GM23338 (cell line): ENCODE measurements around the gene OR8D2. TPM values are rescaled to one million over a fixed set of nuclear protein-coding genes. Genes with fewer than 3 reads are reported as not detected.

ENCODE experiments used
- ATAC-seq: fragments of 200-7000 bp; cut with Tn5 transposase; 3 replicates; pipeline ENCODE4 v1.9.1; 2020
- DNase-seq: peaks from one replicate; pipeline ENCODE4 v3.0.0-alpha.2; 2015; ENCODE audit warnings: low spot score
- H2AFZ ChIP-seq: fragments of 200-600 bp; sonication (generic); 2 replicates; pipeline ENCODE4 v1.8.0; 2016; ENCODE audit warnings: antibody characterized with exemption, mild to moderate bottlenecking, moderate library complexity
- H3F3A ChIP-seq: fragments of 200-600 bp; sonication (generic); replicated peaks from 2 replicates; pipeline ENCODE4 v1.8.0; 2017; ENCODE audit warnings: antibody characterized with exemption, mixed run types, low read depth
- H3K27ac ChIP-seq: fragments of 200-600 bp; sonication (generic); 2 replicates; pipeline ENCODE4 v1.6.1; 2016; ENCODE audit warnings: low read depth
- H3K27me3 ChIP-seq: fragments of 200-600 bp; sonication (generic); 2 replicates; pipeline ENCODE4 v1.8.0; 2016; ENCODE audit warnings: mild to moderate bottlenecking, mixed run types, moderate library complexity; ENCODE audit not compliant: insufficient read depth
- H3K36me3 ChIP-seq: fragments of 200-600 bp; sonication (generic); 2 replicates; pipeline ENCODE4 v1.8.0; 2016; ENCODE audit warnings: mild to moderate bottlenecking; ENCODE audit not compliant: insufficient read depth
- H3K4me1 ChIP-seq: fragments of 200-600 bp; sonication (generic); 2 replicates; pipeline ENCODE4 v1.8.0; 2016; ENCODE audit warnings: mild to moderate bottlenecking, moderate library complexity; ENCODE audit not compliant: insufficient read depth
- H3K4me2 ChIP-seq: fragments of 200-600 bp; sonication (generic); 2 replicates; pipeline ENCODE4 v1.7.1; 2017; ENCODE audit warnings: mixed run types
- H3K4me3 ChIP-seq: fragments of 200-600 bp; sonication (generic); 2 replicates; pipeline ENCODE4 v1.6.1; 2016; ENCODE audit warnings: mixed run types
- H3K79me2 ChIP-seq: fragments of 200-600 bp; sonication (generic); replicated peaks from 2 replicates; pipeline ENCODE4 v1.8.0; 2017; ENCODE audit warnings: mild to moderate bottlenecking; ENCODE audit not compliant: insufficient read depth
- H3K9me2 ChIP-seq: fragments of 200-600 bp; sonication (generic); 2 replicates; pipeline ENCODE4 v1.8.0; 2017; ENCODE audit not compliant: insufficient read depth
- H4K20me1 ChIP-seq: fragments of 200-600 bp; sonication (generic); replicated peaks from 2 replicates; pipeline ENCODE4 v1.8.0; 2017; ENCODE audit warnings: mild to moderate bottlenecking; ENCODE audit not compliant: insufficient read depth
- H3K27ac Mint-ChIP-seq: 2 replicates; pipeline ENCODE4 v1.8.0; 2020; ENCODE audit warnings: inconsistent platforms, mild to moderate bottlenecking, moderate library complexity, mixed read lengths
- H3K27me3 Mint-ChIP-seq: 3 replicates; pipeline ENCODE4 v1.8.0; 2022; ENCODE audit warnings: low read depth, mild to moderate bottlenecking, moderate library complexity, mixed read lengths, inconsistent platforms; ENCODE audit not compliant: insufficient read depth, poor library complexity
- H3K36me3 Mint-ChIP-seq: 3 replicates; pipeline ENCODE4 v1.8.0; 2021; ENCODE audit warnings: low read depth, mild to moderate bottlenecking, inconsistent platforms, moderate library complexity, mixed read lengths
- H3K4me1 Mint-ChIP-seq: 3 replicates; pipeline ENCODE4 v1.8.0; 2020; ENCODE audit warnings: mild to moderate bottlenecking, inconsistent platforms, mixed read lengths
- H3K4me3 Mint-ChIP-seq: 3 replicates; pipeline ENCODE4 v1.8.0; 2021; ENCODE audit warnings: moderate library complexity, mild to moderate bottlenecking, inconsistent platforms, mixed read lengths
- H3K9me3 Mint-ChIP-seq: 3 replicates; pipeline ENCODE4 v1.8.0; 2020; ENCODE audit warnings: moderate library complexity, mild to moderate bottlenecking, inconsistent platforms, mixed read lengths
- EZH2phosphoT487 ChIP-seq: fragments of 200-600 bp; sonication (generic); IDR thresholded peaks from one replicate; pipeline ENCODE4 v1.8.1; 2018; ENCODE audit warnings: antibody characterized with exemption; ENCODE audit not compliant: unreplicated experiment
- JUNB ChIP-seq: IDR thresholded peaks from one replicate; pipeline ENCODE4 v1.6.1; 2016; ENCODE audit warnings: antibody characterized with exemption; ENCODE audit not compliant: unreplicated experiment
- NANOG ChIP-seq: IDR thresholded peaks from 2 replicates; pipeline ENCODE4 v1.6.1; 2016; ENCODE audit warnings: antibody characterized with exemption, borderline replicate concordance
- POLR2AphosphoS5 ChIP-seq: IDR thresholded peaks from 2 replicates; pipeline ENCODE4 v1.6.1; 2016; ENCODE audit warnings: antibody characterized with exemption, low read depth
- STAT1 ChIP-seq: IDR thresholded peaks from one replicate; pipeline ENCODE4 v1.6.1; 2016; ENCODE audit warnings: antibody characterized with exemption; ENCODE audit not compliant: unreplicated experiment
- ZNF114 ChIP-seq: fragments of 250-450 bp; sonication (Bioruptor Pico); IDR thresholded peaks from 2 replicates; pipeline ENCODE4 v1.5.0; 2020; ENCODE audit warnings: mild to moderate bottlenecking, moderate library complexity
- ZNF331 ChIP-seq: fragments of 250-450 bp; sonication (Bioruptor Pico); IDR thresholded peaks from 2 replicates; pipeline ENCODE4 v1.5.0; 2020; ENCODE audit warnings: low read depth, mild to moderate bottlenecking, moderate library complexity
- polyA plus RNA-seq: library from polyadenylated mRNA; unstranded; fragments of >200 nt; fragmentation: Nextera tagmentation; extraction: Ambion mirVana; gene quantifications from 2 replicates; pipeline ENCODE4 v1.2.1, GENCODE V29; 2016
- total RNA-seq: library from RNA; depleted of rRNA; stranded (reverse); fragments of >200 nt; shearing (Covaris generic); gene quantifications from 2 replicates; pipeline ENCODE4 v1.2.3, GENCODE V29; 2014
- TF ChIP-seq, protein P1 (sequence below), 2 experiments: fragments of 200-600 bp in 1 of 2; sonication (generic) in 1 of 2; conservative IDR thresholded peaks; 2 replicates each; pipeline versions ENCODE4 v1.5.1 to v1.6.1; 2016 to 2017; ENCODE audit warnings: antibody characterized with exemption in 2 of 2, low read depth in 2 of 2, mild to moderate bottlenecking in 2 of 2, moderate library complexity in 1 of 2
- TF ChIP-seq, protein P2 (sequence below): IDR thresholded peaks from 2 replicates; pipeline ENCODE4 v1.6.1; 2016; ENCODE audit warnings: antibody characterized with exemption
- TF ChIP-seq, protein P3 (sequence below): fragments of 250-450 bp; sonication (Bioruptor Pico); IDR thresholded peaks from 2 replicates; pipeline ENCODE4 v1.5.0; 2020; ENCODE audit warnings: mild to moderate bottlenecking, moderate library complexity
- TF ChIP-seq, protein P4 (sequence below): IDR thresholded peaks from one replicate; pipeline ENCODE4 v1.6.1; 2018; ENCODE audit warnings: antibody characterized with exemption; ENCODE audit not compliant: unreplicated experiment

The OR8D2 gene
- total and polyA plus RNA-seq, 2 experiments from 2014 or later, result not detected

DNA sequence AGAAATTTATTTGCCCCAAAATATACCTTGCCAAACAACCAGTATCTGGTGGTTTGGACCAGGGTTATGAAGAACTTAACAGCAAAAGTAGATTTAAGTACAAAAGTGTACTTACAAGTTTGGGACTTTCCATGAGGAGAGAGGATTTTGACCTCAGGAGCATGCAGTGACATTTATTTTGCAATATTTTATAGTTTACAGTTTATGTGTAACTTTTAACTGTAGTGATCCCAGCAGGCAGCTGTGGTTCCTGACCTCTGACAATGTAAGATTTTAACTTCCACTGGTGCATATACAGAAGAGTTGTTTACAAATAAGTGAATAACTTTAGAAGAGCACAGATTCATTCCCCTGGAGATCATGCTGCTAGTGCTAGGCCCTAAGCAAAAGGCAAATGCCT lies 12.9 kb downstream of the OR8D2 start (continued):
- TF ChIP-seq, protein P1, sequence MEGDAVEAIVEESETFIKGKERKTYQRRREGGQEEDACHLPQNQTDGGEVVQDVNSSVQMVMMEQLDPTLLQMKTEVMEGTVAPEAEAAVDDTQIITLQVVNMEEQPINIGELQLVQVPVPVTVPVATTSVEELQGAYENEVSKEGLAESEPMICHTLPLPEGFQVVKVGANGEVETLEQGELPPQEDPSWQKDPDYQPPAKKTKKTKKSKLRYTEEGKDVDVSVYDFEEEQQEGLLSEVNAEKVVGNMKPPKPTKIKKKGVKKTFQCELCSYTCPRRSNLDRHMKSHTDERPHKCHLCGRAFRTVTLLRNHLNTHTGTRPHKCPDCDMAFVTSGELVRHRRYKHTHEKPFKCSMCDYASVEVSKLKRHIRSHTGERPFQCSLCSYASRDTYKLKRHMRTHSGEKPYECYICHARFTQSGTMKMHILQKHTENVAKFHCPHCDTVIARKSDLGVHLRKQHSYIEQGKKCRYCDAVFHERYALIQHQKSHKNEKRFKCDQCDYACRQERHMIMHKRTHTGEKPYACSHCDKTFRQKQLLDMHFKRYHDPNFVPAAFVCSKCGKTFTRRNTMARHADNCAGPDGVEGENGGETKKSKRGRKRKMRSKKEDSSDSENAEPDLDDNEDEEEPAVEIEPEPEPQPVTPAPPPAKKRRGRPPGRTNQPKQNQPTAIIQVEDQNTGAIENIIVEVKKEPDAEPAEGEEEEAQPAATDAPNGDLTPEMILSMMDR (conservative IDR thresholded peaks at IDR 0.05; ENCODE audit: low read depth in 2 of 2), result no peak
- TF ChIP-seq, protein P2, sequence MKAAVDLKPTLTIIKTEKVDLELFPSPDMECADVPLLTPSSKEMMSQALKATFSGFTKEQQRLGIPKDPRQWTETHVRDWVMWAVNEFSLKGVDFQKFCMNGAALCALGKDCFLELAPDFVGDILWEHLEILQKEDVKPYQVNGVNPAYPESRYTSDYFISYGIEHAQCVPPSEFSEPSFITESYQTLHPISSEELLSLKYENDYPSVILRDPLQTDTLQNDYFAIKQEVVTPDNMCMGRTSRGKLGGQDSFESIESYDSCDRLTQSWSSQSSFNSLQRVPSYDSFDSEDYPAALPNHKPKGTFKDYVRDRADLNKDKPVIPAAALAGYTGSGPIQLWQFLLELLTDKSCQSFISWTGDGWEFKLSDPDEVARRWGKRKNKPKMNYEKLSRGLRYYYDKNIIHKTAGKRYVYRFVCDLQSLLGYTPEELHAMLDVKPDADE, result no peak

DNA sequence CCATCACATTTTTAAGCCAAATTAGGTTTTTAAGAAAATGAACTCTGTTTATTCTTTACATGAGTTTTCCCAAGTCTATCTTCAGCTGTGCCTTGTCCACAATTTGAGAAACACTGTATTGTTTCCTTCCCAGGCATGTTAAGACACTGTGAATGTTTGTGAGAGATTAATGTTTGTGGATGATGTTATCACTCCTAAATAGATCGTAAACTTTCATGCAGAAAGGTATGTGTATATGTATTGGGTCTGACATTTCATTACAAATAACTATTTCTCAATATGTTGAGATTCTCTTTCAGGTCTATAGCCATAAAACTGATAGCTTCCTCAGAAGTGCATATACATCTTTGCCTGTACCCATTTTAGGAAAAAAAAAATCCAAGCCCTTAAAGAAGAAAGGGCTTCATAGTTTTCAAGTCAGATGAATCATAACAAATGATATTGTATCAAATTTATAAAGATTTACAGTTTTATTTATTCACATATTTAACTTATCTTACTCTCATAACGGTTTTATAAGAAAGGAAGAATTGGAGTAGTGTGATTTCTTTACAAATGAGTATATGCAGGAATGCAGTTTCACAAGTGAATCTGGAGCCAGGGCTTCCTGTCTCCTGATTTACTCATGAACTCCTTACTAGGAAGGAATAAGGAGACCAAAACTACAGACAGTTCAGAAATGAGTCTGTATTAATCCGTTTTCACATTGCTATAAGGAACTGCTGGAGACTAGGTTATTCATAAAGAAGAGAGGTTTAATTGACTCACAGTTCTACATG lies 17.5 kb downstream of the OR8D2 start:
- H3K79me2 ChIP-seq, result no peaks in the 10 kb centered on the region
- Mint-ChIP-seq H3K4me1 (peaks cover 20% of the 10 kb centered on the region), H3K4me3 (no peak overlapping the region), H3K27ac (peak overlapping the region; percentile 14), H3K27me3 (no peaks in the 10 kb centered on the region), H3K9me3 (no peaks in the 10 kb centered on the region), H3K36me3 (no peaks in the 10 kb centered on the region)
- H3F3A ChIP-seq, result no peaks in the 10 kb centered on the region
- H3K27ac ChIP-seq, result no peak overlapping the region
- 0 out of 2 replicates have a peak overlapping the region, but pooled peaks have one; percentile 8 for H3K4me3 ChIP-seq
- no peaks in the 10 kb centered on the region for H3K27me3 ChIP-seq
- H3K36me3 ChIP-seq, result no peaks in the 10 kb centered on the region
- H3K9me2 ChIP-seq, result no peaks in the 10 kb centered on the region
- H4K20me1 ChIP-seq, result no peaks in the 10 kb centered on the region
- peak; percentile 41; the same call in 2 of the 3 replicates for ATAC-seq
- DNase-seq, result peak; percentile 47
- H3K4me1 ChIP-seq, result peaks cover 27% of the 10 kb centered on the region
- peak overlapping the region; percentile 67 for H3K4me2 ChIP-seq
- no peak overlapping the region for H2AFZ ChIP-seq
- TF ChIP-seq JUNB (no peak), POLR2AphosphoS5 (no peak), EZH2phosphoT487 (no peak), ZNF331 (CRISPR knock-in tag) (no peak), NANOG (no peak), ZNF114 (CRISPR knock-in tag) (no peak), STAT1 (no peak)
- TF ChIP-seq, protein P3, sequence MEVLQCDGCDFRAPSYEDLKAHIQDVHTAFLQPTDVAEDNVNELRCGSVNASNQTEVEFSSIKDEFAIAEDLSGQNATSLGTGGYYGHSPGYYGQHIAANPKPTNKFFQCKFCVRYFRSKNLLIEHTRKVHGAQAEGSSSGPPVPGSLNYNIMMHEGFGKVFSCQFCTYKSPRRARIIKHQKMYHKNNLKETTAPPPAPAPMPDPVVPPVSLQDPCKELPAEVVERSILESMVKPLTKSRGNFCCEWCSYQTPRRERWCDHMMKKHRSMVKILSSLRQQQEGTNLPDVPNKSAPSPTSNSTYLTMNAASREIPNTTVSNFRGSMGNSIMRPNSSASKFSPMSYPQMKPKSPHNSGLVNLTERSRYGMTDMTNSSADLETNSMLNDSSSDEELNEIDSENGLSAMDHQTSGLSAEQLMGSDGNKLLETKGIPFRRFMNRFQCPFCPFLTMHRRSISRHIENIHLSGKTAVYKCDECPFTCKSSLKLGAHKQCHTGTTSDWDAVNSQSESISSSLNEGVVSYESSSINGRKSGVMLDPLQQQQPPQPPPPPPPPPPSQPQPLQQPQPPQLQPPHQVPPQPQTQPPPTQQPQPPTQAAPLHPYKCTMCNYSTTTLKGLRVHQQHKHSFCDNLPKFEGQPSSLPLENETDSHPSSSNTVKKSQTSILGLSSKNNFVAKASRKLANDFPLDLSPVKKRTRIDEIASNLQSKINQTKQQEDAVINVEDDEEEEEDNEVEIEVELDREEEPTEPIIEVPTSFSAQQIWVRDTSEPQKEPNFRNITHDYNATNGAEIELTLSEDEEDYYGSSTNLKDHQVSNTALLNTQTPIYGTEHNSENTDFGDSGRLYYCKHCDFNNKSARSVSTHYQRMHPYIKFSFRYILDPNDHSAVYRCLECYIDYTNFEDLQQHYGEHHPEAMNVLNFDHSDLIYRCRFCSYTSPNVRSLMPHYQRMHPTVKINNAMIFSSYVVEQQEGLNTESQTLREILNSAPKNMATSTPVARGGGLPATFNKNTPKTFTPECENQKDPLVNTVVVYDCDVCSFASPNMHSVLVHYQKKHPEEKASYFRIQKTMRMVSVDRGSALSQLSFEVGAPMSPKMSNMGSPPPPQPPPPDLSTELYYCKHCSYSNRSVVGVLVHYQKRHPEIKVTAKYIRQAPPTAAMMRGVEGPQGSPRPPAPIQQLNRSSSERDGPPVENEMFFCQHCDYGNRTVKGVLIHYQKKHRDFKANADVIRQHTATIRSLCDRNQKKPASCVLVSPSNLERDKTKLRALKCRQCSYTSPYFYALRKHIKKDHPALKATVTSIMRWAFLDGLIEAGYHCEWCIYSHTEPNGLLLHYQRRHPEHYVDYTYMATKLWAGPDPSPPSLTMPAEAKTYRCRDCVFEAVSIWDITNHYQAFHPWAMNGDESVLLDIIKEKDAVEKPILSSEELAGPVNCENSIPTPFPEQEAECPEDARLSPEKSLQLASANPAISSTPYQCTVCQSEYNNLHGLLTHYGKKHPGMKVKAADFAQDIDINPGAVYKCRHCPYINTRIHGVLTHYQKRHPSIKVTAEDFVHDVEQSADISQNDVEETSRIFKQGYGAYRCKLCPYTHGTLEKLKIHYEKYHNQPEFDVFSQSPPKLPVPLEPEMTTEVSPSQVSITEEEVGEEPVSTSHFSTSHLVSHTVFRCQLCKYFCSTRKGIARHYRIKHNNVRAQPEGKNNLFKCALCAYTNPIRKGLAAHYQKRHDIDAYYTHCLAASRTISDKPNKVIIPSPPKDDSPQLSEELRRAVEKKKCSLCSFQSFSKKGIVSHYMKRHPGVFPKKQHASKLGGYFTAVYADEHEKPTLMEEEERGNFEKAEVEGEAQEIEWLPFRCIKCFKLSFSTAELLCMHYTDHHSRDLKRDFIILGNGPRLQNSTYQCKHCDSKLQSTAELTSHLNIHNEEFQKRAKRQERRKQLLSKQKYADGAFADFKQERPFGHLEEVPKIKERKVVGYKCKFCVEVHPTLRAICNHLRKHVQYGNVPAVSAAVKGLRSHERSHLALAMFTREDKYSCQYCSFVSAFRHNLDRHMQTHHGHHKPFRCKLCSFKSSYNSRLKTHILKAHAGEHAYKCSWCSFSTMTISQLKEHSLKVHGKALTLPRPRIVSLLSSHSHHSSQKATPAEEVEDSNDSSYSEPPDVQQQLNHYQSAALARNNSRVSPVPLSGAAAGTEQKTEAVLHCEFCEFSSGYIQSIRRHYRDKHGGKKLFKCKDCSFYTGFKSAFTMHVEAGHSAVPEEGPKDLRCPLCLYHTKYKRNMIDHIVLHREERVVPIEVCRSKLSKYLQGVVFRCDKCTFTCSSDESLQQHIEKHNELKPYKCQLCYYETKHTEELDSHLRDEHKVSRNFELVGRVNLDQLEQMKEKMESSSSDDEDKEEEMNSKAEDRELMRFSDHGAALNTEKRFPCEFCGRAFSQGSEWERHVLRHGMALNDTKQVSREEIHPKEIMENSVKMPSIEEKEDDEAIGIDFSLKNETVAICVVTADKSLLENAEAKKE (CRISPR knock-in tag), result no peak
- TF ChIP-seq, protein P4, sequence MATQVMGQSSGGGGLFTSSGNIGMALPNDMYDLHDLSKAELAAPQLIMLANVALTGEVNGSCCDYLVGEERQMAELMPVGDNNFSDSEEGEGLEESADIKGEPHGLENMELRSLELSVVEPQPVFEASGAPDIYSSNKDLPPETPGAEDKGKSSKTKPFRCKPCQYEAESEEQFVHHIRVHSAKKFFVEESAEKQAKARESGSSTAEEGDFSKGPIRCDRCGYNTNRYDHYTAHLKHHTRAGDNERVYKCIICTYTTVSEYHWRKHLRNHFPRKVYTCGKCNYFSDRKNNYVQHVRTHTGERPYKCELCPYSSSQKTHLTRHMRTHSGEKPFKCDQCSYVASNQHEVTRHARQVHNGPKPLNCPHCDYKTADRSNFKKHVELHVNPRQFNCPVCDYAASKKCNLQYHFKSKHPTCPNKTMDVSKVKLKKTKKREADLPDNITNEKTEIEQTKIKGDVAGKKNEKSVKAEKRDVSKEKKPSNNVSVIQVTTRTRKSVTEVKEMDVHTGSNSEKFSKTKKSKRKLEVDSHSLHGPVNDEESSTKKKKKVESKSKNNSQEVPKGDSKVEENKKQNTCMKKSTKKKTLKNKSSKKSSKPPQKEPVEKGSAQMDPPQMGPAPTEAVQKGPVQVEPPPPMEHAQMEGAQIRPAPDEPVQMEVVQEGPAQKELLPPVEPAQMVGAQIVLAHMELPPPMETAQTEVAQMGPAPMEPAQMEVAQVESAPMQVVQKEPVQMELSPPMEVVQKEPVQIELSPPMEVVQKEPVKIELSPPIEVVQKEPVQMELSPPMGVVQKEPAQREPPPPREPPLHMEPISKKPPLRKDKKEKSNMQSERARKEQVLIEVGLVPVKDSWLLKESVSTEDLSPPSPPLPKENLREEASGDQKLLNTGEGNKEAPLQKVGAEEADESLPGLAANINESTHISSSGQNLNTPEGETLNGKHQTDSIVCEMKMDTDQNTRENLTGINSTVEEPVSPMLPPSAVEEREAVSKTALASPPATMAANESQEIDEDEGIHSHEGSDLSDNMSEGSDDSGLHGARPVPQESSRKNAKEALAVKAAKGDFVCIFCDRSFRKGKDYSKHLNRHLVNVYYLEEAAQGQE, result no peak
